Stimulated activated CD4-positive, alpha-beta T cell treated with anti-CD3 and anti-CD28 coated beads, Interleukin-2, amount 100 ng/mL, for 24 hours (primary cell): ENCODE data around the gene STPG2.
"Not testable (repeated sequence)": the region's sequence is repeated elsewhere in the genome, so short reads cannot be mapped to it uniquely, and the experiment has no call there.

Source experiments
- DNase-seq, 2 donors: peaks; one replicate each; pipeline ENCODE4 v3.0.0-alpha.2; 2020

The STPG2 gene

DNA sequence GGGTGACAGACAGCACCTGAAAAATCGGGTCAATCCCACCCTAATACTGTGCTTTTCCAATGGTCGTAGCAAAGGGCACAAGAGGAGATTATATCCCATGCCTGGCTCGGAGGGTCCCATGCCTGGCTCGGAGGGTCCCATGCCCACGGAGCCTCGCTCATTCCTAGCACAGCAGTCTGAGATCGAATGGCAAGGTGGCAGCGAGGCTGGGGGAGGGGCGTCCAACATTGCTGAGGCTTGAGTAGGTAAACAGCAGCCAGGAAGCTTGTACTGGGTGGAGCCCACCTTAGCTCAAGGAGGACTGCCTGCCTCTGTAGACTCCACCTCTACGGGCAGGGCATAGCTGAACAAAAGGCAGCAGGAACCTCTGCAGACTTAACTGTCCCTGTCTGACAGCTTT, 365.1 kb downstream of the STPG2 start:
- no peak for DNase-seq

DNA sequence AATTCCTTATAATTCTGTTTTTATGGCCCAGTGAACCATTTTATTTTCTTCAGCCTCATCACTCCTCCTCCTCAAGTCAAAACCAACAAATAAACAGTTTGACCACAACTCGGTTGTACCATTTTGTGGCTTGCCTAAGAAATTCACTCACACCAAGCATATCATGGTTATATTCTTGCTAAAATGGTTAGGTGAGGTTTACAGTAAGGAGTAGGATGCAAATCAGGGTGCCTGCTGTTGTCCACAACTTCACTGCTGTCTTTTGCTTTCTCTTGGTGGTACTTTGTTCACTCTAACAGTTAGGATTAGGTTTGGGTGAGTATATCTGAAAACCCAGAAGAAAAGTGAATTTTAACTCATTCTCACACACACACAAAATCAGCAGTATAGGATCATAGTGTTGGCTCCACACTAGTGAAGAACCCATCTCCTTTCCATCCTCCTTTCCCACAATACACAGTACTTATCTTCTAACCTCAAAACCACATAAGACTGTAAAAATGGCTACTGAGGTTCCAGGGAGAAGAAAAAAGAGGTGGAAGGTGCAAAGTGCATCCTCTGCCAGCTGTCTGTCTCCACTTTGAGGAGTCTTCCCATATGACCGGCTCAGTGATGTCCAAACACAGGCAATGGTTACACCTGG, 368.8 kb downstream of the STPG2 start:
- DNase-seq, result no peak

DNA sequence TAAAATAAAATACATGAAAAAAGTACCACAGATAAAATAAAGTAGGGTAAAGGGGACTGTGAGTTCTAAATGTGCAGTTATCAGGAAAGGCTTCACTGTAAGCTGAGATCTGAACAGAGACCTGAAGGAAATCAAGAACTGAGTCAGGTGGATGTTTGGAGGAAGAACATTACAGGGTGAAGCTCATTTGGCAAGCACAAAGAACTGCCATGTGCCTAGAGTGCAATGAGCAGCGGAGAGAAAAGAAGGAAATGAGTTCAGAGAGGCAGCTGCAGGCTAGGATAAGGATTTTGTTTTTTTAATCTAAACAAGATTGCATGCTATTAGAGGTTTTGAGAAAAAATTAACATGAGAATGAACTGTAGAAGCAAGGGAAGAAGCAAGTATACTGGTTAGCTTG, 373.1 kb downstream of the STPG2 start:
- no peak for DNase-seq

DNA sequence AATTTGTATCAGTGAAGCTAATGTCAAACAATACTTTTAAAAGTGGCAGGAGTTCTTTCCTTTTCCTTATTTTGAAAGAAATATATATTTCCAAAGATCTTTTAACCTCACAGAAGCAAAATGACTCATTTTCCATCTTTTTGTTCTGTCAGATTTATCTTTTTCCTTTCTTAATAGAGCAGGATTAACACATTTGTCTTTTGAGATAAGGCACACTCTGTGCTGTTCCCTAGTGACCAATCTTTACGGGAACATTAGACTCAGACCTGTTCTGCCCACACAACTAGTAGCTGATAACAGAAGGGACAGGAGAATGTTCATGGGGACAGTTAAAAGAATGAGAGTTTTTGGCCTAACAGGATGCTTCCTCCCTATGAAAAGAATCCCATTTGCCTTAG, 381.2 kb downstream of the STPG2 start:
- no peak for DNase-seq

DNA sequence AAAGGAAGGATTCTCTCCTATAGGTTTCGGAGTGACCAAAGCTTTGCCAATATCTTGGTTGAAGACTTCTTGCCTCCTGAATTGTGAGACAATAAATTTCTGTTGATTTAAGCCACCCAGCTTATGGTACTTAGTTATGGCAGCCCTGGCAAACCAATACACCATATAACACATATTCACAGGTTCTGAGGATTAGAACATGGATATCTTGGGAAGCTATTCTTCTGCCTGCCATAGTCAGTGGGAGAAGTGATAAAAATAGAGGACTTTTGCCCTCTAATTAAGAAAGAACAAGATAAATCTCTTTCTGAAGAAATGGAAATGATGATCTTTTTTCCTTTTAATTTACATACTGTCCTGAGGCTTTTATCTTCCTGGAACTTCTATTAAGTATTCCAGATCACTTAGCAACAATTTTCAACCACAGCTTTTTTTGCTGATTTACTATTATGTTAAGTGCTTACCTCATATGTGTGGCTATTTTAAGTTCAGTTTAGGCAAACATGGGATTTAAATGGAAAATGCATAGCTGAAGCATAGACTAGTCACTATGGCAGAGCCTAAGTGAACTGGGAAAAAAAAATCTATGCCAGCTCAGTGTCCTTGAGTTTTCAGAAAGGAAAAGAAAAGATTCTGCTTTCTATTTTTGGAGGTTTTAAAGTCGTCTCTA, 381.7 kb downstream of the STPG2 start:
- DNase-seq, result no peak

DNA sequence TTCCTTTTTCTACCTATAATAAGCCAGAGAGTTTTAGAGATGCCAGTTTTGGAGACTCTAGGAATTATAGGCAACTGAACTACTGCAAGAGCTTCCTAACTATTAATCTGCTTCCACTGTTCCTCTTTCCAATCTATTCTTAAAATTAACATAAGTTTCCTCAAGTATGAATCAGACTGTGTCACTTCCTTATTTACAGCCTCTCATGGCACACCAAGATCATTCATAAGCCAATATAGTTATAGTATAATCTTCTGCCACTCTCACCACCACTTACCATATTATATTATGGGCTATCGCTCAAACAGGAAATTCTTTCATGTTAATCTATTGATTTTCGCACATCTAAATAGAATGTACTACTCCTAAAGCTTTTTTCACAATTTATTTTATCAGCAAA, 383.5 kb downstream of the STPG2 start:
- no peak for DNase-seq

DNA sequence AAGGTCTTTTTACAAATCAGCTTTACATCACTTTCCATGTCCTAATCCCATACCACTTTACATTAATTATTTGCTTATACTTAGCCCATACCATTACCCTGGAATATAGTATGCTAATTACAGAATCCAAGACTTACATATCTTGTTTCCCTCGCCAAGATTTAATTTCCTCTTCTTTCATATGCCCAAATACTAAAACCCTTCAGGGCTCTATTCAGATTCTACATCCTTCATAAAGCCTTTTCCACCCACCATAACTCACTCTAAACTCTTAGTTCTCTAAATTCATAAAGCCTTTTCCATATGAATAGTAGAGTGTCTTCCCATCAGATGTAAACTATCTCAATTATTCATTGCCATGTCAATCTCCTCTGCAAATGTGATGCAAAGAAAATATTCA, 390.7 kb downstream of the STPG2 start:
- no peak for DNase-seq

DNA sequence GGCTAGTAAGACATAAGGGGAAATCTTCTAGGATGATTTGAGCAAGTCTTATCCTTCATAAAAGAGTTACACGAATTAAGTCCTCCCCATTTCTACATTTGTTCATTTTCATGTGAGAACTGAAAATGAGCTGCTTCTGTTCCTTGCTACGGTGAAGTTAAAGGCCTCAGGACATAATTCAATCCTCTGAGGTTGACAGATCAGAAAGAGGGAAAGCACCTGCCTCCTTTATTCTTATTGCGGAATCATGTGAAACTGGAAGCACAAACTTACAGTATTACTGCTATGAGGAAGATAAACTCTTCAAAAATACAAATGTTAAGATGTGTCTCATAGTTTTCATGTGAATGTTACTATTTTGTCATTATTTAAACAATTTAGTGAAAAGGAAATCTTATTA, 395.3 kb downstream of the STPG2 start:
- no peak for DNase-seq

DNA sequence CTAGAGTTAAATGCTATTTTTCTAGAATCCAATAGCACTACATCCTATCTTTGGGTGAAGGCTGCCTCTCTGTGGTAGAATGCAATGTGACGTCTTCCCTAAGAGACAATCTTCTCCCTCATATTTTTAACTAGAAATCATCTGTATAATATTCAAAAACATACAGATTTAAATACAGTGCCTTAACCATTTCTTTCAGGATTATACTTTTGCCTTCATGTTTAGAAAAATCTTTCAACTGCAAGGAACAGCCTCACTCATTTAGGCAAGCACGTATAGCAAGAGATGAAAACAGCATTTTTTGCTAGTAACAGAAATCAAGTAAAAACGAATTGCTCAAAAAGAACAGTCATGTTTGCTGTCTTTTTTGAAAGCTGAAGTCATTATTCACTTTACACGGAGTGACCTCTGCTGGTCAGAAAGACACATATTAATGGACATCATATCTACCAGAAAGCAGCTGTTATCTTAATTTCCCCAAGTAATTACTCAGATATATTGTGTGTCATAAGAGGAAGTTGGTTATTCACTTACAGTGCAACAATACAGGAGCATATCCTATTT, 422.3 kb downstream of the STPG2 start:
- no peak for DNase-seq

DNA sequence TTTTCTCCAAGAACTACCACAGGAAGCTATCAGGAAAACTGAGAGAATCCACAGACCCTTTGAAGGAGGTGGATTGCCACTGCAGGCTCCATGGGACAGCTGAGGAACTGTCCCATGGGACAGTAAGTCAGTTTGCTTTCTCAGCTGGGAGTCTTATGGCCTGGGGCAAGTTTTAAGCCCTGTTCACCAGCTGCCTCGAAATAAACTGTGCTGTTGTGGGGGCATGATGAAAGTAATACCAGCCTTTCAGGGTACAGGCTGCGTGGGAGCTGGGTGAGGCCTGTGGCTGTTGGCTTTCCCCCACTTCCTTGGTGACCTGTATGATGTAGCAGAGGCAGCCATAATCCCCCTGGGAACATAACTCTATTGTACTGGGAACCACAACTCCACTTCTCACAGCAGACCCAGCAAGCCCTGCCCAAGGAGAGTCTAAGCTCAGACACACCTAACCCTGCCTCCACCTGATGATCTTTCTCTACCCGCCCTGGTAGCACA, 452.1 kb downstream of the STPG2 start:
- DNase-seq, result no peak

DNA sequence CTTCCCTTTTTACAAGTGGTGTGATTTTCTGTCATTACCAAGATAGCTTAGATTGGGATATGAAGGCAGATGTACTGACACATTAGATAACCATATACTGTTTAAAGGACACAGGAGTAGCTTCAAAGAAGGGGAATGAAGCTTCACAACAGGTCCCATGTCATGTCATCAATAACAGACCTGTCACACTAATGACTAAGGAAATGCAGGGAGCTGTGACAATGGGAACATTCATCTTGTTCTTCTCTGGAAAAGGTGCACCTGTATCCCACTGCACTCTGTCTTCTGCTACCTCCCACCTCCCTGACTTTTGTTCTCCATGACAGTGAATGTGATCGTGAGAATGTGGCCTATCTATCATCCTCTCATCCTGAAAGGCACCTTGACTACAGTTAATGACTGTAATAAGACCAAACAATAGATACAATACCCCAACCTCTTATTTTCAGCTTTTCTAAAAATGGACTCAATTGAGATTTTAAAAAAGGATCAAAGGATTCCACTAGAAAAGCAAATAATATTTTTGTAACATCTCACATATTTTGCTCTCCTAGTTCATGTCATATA, 472.5 kb downstream of the STPG2 start:
- DNase-seq, result no peak

DNA sequence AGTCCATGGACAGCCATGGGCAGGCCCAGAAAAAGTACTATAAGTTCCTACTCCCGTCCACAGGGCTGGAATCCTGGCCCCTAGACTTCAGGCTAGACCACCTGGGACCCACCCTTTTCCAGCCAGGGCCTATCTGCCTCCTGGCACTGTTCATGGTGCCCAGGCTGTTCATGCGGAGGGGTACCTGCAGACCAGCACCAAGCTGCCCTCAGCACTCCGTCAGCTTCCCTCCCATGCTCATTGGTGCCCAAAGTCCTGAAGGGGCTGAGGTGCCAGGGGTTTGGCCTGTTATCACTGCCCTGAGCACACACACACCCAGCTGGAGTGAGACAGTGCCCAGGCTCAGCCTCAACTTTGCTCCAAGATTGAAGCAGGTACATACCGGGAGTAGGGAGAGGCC, 477.7 kb downstream of the STPG2 start:
- DNase-seq, result no peak

DNA sequence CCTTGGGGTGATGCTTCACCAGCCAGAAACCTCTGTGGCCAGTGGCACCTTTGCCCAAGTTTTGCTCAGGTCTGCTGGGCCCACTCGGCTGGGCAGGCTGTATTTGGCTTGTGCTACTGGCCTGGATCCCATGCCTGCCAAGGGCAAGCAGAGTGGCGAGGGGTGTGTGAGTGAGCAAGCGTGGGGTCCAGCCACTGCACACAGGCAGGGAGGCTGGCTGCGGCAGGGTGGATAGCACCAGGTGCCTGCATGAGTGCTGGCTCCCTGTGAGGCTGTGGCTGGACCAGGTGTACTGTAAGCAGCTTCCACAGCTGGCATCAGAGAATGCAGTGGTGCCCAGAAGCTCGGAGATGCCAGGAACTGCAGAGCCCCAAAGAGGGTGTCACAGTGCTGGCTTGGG, 478.5 kb downstream of the STPG2 start:
- no peak for DNase-seq

DNA sequence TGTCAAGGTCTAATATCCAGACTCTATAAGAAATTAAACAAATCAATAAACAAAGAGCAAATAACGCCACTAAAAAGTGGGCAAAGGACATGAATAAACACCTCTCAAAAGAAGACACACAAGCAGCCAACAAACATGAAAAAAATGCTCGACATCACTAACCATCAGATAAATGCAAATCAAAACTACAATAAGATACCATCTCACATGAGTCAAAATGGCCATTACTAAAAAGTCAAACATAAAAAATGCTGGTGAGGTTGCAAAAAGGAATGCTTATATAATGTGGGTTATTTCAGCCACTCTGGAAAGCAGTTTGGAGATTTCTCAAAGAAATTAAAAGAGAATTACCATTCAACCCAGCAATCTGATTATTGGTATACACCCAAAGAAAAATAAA, 481.1 kb downstream of the STPG2 start:
- DNase-seq, result no peak

DNA sequence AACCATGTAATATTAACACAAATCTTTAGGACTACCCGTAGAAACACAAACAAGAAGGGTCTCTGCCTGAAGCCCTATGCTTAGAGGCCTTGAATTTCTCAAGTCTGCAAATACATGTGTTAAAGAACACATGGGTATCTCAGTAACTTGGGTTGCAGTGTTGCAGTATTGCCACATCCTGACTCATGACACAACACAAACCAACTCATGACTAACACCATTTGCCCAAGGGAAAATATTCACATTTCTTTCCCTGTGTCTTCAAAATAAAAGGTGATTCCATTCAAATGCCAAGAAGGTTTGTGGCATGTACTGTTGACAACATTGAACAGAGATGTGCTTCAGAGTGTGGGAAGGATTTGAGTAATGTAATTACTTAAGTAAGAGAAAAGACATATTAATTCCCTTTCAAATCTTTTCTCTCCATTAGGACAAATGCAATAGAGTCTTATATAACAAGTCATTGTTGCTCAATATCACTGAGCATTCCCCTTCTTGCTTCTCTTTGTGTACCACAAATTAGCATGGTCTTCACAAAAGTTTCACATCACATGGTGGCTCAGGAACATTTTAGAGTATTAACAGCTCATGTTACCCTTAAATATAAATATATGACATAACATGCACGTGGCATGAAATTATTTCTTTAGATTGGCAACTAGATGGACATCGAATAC, 487.1 kb downstream of the STPG2 start:
- DNase-seq, result no peak

DNA sequence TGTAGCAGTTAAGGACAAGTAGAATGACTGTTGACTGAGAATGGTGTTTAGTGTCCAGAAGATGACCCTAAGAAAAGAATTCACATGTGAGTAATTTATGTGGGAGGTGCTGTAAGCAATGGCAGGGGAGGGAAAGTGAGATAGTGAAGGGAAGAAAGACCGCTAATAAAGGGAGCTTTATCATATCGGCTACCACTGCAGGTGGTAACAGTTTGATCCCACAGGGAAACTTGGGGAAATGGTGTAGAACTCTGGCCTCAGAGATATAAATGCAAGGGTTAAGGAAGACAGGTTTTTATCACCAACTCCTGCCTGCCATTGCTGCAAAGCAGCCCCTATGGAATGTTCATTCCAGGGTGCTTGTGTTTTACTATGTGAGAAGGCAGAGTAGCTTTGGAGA, 489.6 kb downstream of the STPG2 start:
- DNase-seq, result no peak

DNA sequence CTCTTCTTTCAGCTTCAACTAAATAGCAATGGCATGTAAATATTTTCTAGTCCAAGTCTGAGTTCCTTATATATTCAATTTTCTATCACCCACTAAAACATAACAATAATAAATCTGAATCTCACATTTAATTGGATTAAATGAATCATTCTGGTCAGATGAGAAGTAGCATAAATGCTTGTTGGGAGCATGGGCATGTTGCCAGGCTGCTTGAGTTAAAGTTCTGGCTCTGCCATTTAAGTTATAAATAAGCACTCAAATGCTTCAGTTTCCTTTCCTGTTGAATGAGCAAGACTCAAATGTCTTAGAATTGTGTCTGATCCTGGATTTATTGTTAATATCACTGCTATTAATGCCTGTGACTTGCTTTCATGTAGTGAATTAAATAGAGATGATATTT, 496.3 kb downstream of the STPG2 start:
- DNase-seq, result no peak

DNA sequence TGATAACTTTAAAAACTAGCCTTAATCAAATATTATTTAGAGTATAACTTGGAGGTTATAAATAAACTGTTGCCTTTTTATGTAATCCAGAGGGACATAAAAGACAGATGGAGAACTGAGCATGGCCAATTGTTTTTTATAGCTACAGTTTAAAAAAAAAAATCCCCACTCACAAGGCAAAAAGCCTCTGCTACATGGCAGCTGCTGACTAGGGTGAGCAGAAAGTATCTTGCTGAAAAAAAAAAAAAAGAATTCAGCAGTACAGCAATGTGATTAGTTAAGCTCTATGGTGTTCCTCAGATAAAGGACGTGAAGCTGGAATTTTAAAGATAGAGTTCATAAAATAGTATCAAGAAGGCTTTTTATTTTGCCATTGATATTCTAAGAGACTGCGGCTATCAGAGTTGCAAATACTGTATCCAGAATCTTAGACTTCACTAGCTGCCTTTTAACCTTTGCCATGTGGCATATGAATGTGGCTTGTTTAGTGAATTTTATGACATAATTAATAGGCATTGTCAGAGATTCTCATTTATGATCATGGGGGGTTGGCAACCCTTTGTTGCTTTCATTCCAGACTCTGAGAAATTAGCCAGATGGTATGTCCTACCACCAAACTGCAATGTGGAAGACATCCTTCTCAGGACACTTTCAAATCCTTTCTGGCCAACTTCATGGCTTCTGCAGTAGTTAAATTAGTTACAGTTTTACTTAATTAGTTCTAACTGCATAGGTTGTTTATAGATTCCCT, 498.0 kb downstream of the STPG2 start:
- no peak for DNase-seq

DNA sequence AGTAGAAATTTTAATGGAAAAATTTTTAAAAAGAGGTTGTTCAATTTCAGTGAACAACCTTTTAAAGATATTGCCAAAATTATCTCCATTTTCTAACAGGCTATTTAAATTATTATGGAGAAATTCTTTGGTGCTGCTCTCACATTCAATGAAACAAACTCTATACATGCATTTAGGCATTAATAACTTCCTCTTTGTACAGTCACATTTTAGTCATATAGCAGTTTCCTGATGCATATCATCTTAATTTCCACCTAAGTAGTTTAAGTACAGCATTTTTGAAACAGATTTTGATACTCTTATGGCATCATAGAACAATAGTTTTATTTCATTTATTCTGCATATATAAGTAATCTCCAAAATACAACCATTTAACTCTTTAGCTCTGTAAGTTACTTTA, 500.1 kb downstream of the STPG2 start:
- no peak for DNase-seq

DNA sequence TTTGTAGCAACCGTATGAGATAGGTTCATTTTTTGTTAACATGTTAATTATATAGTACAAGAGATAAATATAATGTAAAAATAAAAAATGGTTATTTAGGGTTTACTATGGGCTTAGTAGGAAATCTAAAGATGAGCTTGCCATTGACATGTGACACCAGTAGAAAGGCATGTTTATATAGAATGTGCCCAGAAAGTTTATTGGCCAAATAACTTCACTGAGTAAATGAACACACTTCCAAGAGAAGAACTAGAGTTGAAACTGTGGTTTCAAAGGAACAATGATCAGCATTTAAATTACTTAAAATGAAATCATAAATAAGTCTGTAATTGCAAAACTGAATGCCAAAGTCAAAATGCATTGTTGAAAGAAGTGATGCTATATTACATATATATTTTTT, 503.3 kb downstream of the STPG2 start:
- DNase-seq, result no peak

DNA sequence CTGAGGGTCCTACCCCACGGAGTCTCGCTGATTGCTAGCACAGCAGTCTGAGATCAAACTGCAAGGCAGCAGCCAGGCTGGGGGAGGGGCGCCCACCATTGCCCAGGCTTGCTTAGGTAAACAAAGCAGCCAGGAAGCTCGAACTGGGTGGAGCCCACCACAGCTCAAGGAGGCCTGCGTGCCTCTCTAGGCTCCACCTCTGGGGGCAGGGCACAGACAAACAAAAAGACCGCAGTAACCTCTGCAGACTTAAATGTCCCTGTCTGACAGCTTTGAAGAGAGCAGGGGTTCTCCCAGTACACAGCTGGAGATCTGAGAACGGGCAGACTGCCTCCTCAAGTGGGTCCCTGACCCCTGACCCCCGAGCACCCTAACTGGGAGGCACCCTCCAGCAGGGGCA, 509.4 kb downstream of the STPG2 start:
- not testable (repeated sequence) for DNase-seq

DNA sequence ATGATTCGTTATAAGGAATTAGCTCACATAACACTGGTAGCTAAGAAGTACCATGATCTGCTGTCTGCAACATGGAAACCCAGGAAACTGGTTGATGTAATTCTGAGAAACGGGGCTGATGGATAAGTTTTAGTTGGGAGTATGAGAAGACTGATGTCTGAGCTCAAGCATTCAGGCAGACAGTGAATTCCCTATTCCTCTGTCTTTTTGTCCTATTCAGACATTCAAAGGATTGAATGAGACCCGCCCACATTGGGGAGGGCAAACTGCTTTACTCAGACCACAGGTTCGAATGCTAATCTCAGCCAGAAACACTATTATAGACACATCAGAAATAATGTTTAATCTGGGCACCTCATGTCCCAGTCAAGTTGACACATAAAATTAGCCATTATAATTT, 515.5 kb downstream of the STPG2 start:
- no peak for DNase-seq

DNA sequence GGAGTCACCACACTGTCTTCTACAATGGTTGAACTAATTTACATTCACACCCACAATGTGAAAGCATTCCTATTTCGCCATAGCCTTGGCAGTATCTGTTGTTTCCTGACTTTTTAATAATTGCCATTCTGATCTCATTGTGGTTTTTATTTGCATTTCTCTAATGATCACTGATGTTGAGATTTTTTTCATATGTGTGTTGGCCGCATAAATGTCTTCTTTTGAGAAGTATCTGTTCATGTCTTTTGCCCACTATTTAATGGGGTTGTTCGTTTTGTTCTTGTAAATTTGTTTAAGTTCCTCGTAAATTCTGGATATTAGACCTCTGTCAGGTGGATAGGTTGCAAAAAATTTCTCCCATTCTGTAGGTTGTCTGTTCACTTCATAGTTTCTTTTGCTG, 519.1 kb downstream of the STPG2 start:
- no peak for DNase-seq
